ENCODE measurements around the gene IFRD1.
"Not testable (repeated sequence)": the region's sequence is repeated elsewhere in the genome, so short reads cannot be mapped to it uniquely, and the experiment has no call there.

Gene IFRD1

DNA sequence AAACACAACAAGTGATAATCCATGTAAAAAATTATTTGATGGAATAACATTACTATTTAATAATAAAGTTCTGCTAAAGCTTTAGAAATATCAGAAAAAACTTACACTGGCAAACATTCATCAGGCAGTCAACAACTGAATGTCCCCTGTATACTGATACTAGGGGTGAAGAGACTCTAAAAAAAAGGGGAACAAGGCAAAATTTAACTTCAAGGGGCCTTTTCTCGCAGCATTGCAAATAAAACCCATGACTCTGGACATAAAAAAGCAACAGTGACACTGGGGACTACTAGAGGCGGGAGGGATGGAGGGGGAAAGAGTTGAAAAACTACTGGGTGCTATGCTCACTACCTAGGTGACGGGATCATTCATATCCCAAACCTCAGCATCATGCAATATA, 5.8 kb upstream of the IFRD1 start:
- no peak for DNase-seq

DNA sequence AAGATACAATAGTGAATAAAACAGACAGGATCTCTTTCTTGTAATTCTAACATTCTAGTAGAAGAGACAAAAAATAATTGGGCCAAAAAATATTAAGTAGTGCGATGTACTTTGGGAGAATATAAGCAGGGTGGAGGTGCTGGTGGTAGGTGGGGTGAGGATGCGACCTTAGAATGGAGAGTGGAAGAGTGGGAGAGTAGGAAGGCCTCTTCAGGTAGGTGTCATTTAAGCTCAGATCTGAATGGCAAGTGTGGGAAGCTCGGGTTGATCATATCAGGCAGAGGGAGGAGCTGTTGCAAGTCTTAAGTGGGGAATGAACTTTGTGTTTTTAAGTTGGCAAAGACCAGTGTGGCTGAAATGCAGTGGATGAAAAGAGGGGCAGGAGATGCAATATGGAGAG, 3.8 kb upstream of the IFRD1 start:
- no peak for DNase-seq

DNA sequence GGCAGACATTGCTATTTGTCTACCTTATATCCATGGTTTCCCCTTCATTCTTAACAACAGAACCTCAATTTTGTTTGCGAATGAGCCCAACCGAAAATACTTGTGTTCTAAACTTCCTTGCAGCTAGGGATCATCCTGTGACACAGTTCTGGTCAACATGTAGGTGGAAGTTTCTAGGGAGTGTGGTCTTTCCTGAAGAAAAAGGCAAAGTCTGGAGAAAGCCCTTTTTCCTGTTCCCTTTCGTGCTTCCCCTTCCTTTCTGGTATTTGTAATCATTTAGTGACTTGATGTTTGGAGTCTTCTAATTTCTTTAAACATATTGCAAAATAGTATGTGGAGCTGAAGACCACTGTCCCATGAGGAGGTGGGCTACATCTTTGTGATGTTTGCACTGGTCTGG, 2.9 kb upstream of the IFRD1 start:
- DNase-seq = no peak

DNA sequence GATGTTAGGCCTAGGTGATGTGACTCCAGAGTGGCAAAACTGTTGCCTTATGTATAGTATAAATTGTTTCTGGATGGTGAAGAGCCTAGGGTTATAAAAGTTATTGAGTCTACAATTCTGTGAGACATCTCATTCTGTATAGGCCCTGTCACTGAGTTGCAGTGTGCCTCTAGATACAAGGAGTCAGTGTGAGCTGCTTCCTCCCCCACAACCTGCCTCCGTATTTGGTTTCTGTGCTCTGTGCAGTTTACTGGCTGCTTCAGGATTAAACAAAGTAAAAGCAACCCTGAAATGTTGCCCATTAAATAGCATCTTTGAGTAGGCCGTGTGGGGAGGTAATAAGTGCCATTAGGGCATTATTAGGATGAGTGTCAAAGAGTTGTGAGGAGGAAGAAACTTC, 1.9 kb upstream of the IFRD1 start:
- DNase-seq = no peak

DNA sequence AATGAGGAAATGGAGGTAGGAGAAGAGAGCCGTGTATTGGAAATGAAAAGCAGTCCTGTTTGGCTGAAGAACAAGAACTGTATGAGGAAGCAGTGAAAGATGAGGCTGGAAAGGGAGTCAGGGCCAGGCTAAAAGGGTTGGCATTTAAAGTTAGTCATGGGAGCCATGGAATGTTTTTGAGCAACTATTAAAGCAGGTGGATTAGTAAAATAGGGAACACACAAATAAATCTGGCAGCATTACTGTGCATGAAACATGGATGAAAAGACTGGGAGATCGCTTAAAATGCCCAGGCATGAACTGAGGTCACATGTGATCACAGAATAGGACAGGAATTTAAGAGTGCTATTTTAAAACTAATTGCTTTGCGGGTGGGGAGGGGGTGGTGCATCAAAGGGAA, 1.4 kb upstream of the IFRD1 start:
- no peak for DNase-seq

DNA sequence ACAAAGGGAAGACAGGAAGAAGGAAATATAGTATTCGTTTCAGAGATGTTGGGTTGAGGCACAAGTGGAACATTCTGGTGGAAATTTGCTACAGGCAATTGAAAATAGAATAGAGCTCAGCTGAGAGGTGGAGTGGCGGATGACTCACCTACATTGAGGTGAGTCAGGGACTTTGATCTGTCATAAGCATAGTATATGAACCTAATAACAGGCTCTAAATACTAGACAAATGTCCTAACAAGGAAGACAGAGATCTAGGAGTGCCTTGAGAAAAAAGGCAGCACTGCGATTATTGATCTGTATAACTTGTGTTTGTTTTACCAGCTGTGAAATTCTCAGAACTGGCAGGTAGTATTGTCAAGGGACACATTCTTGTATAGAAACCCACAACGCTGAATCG, 907 bp upstream of the IFRD1 start:
- DNase-seq = no peak

DNA sequence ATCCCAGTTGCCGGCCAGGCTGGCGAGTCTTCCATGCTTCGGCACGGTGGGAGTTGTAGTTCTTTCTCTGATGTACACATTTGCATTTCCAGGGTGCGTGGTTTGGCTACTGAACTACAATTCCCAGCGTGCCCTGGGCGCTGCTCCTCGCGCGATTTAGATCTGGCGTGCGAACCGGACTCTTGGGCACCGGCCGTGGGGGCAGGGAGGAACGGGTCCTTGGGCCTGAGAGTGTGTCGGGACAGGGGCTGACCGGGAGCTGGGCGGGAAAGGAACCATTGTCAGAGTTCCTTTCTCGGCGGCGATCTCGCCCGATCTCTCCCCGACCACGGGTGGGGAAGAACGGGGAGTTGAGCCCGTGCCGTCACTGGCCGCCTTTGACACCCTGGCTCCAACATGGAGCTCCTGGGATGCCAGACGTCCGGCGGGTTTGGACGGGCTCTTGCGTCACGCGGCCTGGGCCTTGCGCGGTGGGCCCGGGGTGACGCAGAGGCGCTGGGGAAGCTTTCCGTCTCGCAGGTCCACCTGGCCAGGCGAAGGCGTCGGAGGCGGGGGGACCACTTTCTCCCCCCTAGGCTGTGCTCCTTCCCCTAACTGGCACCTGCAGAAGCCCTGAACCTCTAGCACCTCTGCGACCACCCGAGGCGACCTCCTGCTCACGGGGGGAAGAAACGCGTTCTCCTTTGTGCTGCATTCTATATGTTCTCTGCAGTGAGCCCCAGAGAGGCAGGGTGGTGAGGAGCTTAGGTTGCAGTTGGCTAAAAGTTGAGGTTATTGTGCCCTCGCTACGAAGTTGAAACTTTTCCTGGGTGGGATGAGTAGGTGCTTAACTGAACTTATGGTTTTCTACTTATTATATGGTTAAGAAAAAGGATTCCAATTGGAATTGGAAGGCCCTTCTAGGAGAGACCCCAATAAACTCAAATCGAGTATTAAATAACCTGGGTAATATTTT, 824 bp downstream of the IFRD1 start:
- DNase-seq = peak; percentile 82

DNA sequence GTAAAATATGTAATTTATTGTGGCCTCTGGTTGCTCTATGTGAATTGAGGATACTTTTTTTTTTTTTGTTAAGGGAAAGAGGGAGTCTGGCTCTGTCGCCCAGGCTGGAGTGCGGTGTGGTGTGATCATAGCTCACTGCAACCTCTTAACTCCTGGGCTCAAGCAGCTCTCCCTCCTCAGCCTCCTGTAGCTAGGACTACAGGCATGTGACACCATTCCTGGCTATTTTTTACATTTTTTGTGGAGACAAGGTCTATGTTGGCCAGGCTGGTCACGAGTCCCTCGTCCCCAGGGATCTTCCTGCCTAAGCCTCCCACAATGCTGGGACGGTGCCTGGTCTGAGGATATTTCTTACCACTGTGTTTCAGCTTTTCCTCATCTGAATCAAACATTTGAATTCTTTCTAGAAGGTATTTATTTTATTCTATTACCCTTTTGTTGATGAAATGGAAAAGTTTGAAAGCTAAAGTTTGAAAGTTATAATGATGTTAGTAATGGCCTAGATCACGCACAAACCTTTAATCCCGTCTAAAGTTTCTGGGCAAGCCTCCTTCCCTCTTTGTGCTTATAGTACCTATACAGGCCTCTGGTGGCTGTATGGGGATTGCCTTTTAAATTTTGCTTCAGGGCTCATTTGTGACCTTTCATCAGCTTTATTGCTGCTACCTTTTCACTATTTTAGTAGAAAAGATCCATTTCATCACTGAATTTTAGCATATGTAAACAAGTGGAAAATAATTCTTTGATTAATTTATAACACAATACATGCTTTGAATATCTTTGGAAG, 2.0 kb downstream of the IFRD1 start:
- DNase-seq = no peak

DNA sequence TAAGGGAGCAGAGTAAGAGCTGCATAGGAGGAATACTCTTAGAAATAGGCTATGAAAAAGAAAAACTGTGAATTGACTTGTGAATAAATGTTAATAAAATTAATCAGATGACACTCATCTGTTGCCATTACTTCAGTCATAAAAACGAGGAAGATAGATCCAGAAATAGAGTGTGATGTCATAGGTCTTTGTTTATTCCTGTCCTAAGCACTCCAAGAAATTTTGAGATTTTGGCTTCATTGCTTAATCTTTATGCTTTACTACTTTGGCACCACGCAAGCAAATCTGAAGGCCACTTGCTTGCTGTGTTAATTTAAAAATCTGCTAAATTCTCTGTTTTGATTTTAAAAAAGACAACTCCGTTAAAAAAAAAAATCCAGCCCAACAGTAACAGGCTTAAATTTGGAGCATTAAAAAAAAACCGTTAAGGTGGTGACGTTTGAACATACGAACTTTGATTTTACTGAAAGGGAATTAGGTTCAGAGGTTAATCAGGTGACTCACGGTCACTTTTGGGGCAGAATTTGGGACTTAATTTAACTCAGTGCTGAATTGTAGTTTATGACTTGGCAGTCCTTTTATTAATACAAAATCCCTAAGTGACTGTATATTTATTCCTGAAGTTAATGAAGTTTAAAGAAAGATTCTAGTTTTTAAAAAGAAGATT, 3.4 kb downstream of the IFRD1 start:
- DNase-seq = no peak

DNA sequence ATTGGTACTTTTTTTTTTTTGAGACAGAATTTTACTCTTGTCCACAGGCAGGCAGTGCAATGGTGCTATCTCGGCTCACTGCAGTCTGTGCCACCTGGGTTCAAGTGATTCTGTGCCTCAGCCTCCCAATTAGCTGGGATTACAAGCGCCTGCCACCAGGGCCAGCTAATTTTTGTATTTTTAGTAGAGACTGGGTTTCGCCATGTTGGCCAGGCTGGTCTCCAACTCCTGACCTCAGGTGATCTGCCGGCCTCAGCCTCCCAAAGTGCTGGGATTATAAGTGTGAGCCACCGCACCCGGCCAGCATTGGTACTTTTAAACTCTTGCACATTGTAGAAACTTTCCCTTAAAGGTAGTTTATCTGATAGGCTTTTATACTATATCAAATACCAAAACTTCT, 3.9 kb downstream of the IFRD1 start:
- DNase-seq = not testable (repeated sequence)

DNA sequence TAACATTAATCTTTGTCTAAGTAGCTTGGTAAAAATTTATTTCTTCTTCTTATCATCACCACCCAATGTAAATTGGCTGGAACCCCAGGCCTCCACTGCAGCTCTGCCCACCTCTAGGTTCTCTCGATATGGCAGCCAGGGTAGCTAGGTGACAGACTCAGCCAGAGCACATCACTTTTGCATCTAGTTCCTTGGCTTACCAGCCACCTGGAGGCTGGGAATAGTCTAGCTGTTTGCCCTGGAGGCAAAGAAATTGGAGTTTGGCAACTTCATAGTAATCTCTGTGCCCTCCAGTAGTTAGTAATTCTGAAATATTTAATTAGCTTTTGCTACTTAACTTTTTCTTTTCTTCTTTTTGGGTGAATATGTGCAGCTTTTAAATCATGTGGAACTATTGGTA, 9.4 kb downstream of the IFRD1 start:
- no peak for DNase-seq

DNA sequence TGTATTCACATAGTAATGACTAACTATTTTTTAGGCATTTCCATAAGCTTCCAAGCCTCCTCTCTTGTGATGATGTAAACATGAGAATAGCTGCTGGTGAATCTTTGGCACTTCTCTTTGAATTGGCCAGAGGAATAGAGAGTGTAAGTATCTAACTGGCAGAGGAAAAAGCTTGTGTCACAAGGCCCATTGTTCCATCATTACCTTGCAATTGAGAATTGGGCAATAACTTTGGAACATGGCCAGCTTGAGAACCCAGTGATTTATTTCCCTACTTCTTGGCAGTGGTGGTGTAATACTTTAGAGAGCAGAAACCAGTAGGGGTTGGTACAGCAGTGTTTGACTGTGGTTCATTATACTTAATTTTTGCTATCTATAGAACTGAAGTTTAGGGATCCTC, 12.0 kb downstream of the IFRD1 start:
- DNase-seq = no peak

DNA sequence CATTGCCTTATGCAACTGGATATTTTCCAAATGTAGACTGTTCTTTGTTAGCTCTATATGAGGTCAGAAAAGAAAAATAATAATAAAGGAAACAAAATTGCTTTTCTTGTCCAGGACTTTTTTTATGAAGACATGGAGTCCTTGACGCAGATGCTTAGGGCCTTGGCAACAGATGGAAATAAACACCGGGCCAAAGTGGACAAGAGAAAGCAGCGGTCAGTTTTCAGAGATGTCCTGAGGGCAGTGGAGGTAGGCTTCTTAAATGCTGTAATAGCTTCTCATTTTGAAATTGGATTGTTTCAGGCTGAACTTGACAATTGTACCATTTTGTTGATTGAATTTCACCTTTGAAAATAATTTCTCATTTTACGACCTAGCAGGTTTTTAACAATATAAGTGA, 17.6 kb downstream of the IFRD1 start:
- DNase-seq = no peak

DNA sequence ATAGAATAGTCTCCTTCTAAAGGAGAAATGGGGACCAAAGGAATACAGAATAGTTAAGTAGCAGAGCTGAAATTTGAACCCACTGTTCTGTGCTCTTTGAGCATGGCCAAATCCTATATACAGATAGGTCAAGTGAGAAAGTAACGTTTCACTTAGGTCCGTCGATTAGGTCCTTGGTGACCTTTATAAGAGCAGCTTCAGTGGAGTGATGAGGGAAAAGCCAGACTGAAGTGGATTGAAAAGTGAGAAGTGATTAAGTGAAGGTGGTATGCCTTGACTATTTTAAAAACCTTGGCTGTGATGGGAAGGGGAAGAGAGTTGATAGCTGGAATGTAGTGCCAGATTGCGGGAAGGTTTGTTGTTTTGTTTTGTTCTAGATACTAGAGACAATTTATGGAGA, 19.9 kb downstream of the IFRD1 start:
- no peak for DNase-seq

DNA sequence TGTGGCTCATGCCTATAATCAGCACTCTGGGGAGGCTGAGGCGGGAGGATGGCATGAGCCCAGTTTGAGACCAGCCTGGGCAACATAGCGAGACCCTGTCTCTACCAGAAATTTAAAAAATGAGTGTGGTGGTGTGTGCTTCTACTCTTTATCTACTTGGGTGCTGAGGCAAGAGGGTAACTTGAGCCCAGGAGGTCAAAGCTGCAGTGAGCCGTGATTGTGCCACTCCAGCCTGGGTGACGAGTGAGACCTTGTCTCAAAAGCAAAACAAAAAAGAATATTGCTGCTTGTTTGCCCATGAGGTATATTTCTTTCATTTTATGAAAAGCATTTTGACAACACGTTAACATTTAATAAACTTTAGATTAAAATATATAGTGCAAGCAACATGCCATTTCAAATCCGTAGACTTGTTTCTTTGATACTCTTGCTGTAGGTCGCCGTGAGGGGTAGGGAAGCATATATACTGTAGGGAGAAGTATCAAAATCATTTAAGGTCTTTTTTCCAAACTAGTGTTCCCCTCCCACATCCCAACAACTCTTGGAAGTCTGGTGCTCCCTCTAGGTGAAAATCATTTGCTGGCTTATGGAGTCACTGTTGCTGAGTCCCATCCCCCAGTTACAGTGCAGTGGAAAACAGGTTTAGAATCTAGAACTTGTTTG, 26.3 kb downstream of the IFRD1 start:
- no peak for DNase-seq

DNA sequence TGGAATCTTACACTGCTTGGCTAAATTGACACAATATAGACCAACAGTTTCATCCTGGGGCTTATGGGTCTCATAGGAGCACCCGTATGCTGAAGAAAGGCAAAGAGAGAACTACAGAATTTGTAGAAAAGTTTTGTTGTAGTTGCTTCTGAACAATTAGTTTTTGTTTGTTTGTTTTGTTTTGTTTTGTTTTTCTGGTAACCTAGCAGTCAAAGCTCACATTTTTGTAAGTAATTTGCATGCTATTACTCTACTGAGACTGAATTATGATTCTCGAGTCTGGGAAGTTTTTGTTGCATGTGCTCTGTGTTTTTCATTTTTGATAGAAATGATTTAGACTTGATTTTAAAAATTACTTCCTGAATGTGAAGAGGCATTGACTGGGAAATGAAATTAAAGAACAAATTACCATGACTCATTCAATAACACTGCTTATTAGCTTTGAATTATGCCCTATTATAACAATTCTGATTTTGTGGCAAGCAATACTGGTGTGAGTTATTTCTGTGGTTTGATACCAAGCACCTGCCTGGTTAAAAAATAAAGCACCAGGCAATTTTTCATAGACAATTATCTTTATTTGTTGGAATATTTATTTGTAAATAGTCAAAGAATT, 31.0 kb downstream of the IFRD1 start:
- no peak for DNase-seq

DNA sequence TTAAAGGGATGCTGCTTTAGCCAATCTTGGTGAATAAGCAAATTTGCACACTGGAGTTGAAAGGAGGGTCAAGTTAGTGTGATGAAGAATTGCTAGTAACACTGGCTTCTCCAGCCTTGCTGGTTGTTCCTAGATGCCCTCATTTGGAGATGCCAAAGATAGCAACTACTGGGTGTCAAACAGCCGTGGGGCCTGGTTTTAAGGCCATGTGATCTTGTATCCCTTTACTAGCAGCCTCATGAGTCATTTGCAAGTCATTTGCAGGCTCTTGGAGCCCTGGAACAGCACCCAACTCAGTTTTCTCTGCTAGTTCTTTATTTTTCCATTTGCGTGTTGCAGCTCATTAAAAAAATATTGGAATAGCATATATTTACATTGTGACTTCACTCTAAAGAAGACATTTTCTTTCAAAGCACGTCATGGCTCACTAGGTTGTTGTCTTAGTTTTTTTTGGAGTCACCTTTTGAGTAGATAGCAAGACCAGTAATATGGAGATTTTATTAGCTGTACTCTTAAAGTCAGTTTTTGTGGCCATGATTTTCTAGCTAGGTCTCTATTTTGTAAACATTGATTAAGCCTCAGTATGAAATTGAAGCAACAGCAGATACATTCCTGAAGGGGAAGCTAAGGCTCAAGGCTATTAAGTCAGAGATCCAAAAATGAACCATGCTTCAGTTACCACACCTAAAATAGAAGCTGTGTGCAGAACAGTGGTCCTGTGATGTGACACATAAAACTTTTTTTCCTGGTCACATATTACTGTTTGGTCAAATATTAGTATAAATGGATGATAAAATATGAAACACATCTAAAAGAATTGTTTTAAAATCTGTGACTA, 31.8 kb downstream of the IFRD1 start:
- no peak for DNase-seq

DNA sequence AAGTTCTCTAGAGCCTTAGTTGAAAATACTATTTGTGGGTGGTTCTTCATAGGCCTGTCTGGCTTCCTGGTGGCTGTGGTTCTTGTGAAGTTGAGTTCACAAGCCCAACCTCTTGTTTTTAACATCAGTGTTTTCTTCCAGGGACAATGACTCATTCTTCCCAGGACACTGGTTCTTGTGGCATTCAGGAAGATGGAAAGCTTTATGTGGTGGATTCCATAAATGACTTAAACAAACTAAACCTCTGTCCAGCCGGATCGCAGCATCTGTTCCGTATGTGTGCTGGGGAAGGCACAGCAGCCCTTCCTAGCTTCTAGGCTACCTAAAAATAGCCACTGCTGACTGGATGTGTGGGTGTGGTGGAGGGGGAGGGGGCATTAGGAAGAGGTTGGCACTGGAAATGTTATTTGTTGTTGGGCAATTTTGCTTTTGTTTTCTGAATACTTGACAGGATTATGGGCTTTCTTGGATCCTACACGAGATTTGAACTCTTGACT, 34.5 kb downstream of the IFRD1 start:
- no peak for DNase-seq

DNA sequence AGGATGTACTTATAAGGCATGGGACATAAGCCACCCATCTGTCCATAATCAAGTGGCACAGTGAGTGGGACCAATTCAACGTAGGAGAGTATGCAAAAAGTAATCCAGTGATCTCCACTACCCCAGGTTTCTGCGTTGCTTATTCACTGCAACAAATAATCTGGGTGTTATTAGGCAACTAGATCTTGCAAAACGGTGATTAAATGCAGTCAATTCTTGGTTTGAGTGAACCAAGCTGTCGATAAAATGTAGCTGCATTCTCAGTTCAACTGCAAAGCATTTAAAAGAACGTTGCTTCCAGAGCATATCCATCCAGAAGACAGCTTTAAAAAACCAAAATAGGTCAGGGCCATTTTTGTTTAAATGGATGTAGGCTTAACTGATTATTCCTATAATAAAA, 35.5 kb downstream of the IFRD1 start:
- no peak for DNase-seq

DNA sequence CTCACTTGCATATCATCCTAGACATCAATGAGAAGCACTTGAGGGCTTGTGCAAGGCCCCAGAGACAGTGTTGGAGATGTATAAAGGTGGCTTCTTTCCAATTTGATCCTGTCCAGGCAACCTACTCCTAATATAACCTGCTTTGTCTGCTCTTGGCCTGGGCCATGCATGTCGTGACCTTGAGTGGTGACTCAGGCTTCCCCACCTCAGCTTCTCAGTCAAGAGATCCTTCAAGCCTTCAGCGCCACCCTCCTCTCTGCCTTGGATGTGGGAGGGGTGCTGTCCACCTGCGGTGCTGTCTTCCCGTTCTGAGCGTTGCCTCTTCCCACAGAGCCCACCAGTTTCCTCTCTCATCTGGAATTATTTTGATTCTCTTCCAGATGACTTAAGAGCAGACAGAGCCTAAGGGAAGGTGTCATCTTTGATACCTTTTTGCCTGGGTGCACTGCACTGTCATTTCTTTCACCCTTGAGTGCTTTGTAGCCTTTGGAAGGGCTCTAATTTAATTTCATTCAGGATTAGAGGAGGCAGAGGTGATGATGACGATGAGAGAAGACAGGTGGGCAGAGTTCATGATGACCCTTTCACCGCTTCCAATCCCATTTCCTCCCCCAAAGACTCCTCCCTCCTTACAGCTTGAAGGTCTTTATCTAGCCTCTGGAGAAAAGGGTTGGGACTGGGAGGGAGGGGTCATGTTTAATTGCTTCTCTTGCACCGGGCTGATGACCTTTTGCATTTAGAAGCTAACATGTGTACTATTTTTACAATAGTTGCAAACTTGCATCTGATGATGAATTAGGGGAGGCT, 37.4 kb downstream of the IFRD1 start:
- DNase-seq = no peak

DNA sequence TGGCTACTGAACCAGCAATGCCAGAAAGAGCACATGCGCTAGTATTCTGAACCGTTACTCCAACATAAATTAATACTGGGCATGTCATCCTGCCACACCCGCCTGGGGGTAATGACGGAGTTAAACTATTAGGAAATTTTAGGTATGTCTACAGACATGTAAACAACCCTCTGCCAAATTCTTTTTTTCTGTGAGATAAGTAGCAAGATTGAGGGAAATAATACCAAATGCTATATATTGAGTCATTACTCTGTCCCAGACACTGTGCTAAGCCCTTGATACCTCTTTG, 37.9 kb downstream of the IFRD1 start:
- no peak for DNase-seq
